ENCODE results near the gene SGTB. TPM values are rescaled to one million over a fixed set of nuclear protein-coding genes. Genes with fewer than 3 reads are reported as not detected.

The SGTB gene
- total RNA-seq, 1 donor, result 21.4 TPM

DNA sequence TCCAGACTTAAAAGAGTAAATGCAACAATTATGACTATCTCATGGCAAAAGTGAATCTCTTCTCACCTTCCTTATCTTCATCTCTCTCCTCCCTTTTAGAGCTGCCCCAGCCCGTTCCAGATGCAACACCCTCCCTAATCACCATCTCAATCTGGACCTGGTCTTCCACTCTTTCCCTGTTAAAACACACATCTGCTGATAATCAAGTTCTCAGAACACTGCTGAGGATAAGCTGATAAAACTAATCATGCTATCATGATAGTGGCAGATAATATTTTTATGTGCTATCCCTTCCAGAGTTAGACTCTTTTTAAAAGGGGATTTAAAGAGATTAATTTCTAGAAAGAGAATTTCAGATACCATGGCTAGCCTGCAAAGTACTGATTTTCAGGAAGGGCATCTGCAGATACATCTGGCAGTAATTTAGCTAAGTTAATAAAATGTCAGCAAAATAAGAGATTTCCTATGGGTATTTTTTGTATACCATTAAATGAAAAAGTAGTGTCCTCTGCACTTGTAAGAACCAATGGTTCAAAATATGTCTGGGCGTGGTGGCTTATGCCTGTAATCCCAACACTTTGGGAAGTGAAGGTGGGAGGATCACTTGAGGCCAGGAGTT lies 17.2 kb downstream of the SGTB start:
- no peaks in the 10 kb centered on the region for H3K79me2 ChIP-seq (ENCODE audit: insufficient read depth, low read length)
- no peaks in the 10 kb centered on the region for H3K9me3 ChIP-seq (ENCODE audit: low read depth, low read length)
- no peak for DNase-seq (ENCODE audit: insufficient read length, low spot score, missing footprints)
- H2AFZ ChIP-seq (ENCODE audit: low read length), result no peak overlapping the region
- peaks cover 21% of the 10 kb centered on the region for H3K36me3 ChIP-seq (ENCODE audit: insufficient read depth, low read length)
- H3K27ac ChIP-seq (ENCODE audit: low read depth, low read length), result no peak overlapping the region
- TF ChIP-seq, protein P1, sequence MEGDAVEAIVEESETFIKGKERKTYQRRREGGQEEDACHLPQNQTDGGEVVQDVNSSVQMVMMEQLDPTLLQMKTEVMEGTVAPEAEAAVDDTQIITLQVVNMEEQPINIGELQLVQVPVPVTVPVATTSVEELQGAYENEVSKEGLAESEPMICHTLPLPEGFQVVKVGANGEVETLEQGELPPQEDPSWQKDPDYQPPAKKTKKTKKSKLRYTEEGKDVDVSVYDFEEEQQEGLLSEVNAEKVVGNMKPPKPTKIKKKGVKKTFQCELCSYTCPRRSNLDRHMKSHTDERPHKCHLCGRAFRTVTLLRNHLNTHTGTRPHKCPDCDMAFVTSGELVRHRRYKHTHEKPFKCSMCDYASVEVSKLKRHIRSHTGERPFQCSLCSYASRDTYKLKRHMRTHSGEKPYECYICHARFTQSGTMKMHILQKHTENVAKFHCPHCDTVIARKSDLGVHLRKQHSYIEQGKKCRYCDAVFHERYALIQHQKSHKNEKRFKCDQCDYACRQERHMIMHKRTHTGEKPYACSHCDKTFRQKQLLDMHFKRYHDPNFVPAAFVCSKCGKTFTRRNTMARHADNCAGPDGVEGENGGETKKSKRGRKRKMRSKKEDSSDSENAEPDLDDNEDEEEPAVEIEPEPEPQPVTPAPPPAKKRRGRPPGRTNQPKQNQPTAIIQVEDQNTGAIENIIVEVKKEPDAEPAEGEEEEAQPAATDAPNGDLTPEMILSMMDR (IDR thresholded peaks at IDR 0.05; ENCODE audit: extremely low read depth, low read depth, low read length), result no peak
- no peaks in the 10 kb centered on the region for H4K20me1 ChIP-seq (ENCODE audit: insufficient read depth, low read length)
- no peak overlapping the region for H3K4me3 ChIP-seq (ENCODE audit: insufficient read depth, low read length)
- no peak overlapping the region for H3K4me2 ChIP-seq (ENCODE audit: insufficient read depth, low read length)
- H3K4me1 ChIP-seq (ENCODE audit: insufficient read depth, low read length), result no peaks in the 10 kb centered on the region
- no peaks in the 10 kb centered on the region for H3K27me3 ChIP-seq (ENCODE audit: insufficient read depth, low read length)

DNA sequence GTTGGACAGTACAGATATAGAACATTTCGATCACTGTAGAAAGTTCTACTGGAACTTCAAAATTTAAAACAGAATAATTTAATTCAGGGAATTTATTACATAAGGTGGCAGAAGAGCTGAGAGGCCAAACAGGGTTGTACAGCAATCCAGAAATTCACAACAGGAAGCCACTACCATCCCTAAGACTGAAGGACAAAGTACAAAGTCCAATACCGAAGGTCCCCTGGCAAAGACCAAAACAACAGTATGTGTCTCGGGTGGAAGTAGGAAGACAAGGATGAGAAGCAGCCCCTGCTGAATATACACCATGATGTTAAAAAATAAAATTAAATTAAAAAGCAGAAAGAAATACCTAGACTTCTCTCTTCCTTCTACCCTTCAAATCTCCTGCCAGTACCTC lies 19.9 kb downstream of the SGTB start:
- Histone ChIP-seq H3K4me2 (ENCODE audit: insufficient read depth, low read length) (no peak overlapping the region), H3K9me3 (ENCODE audit: low read depth, low read length) (no peaks in the 10 kb centered on the region), H2AFZ (ENCODE audit: low read length) (no peak overlapping the region), H3K4me3 (ENCODE audit: insufficient read depth, low read length) (no peak overlapping the region), H3K36me3 (ENCODE audit: insufficient read depth, low read length) (peaks cover 14% of the 10 kb centered on the region), H3K27me3 (ENCODE audit: insufficient read depth, low read length) (no peaks in the 10 kb centered on the region), H3K4me1 (ENCODE audit: insufficient read depth, low read length) (peaks cover 6% of the 10 kb centered on the region), H3K27ac (ENCODE audit: low read depth, low read length) (no peak overlapping the region), H4K20me1 (ENCODE audit: insufficient read depth, low read length) (no peaks in the 10 kb centered on the region), H3K79me2 (ENCODE audit: insufficient read depth, low read length) (no peaks in the 10 kb centered on the region)
- DNase-seq (ENCODE audit: insufficient read length, low spot score, missing footprints), result no peak
- TF ChIP-seq, protein P1 (IDR thresholded peaks at IDR 0.05; ENCODE audit: extremely low read depth, low read depth, low read length), result no peak

DNA sequence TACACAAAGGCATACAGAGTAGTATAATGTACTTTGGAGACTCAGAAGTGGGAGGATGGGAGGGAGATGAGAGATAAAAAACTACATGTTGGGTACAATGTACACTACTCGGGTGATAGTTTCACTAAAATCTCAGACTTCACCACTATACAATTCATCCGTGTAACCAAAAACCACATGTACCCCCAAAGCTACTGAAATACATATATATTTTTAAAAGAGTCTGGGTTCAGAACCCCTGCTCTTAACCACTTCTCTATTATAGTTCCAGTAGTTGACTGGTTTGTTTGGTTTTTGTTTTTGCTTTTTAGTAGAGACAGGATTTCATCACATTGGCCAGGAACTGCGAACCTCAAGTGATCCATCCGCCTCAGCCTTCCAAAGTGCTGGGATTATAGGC lies 22.6 kb downstream of the SGTB start:
- no peaks in the 10 kb centered on the region for H3K27me3 ChIP-seq (ENCODE audit: insufficient read depth, low read length)
- H3K9me3 ChIP-seq (ENCODE audit: low read depth, low read length), result no peaks in the 10 kb centered on the region
- H3K4me2 ChIP-seq (ENCODE audit: insufficient read depth, low read length), result no peak overlapping the region
- no peaks in the 10 kb centered on the region for H3K79me2 ChIP-seq (ENCODE audit: insufficient read depth, low read length)
- no peak overlapping the region for H3K4me3 ChIP-seq (ENCODE audit: insufficient read depth, low read length)
- H4K20me1 ChIP-seq (ENCODE audit: insufficient read depth, low read length), result no peaks in the 10 kb centered on the region
- peaks cover 8% of the 10 kb centered on the region for H3K36me3 ChIP-seq (ENCODE audit: insufficient read depth, low read length)
- TF ChIP-seq, protein P1 (IDR thresholded peaks at IDR 0.05; ENCODE audit: extremely low read depth, low read depth, low read length), result no peak
- H3K27ac ChIP-seq (ENCODE audit: low read depth, low read length), result no peak overlapping the region
- peaks cover 9% of the 10 kb centered on the region for H3K4me1 ChIP-seq (ENCODE audit: insufficient read depth, low read length)
- H2AFZ ChIP-seq (ENCODE audit: low read length), result no peak overlapping the region
- DNase-seq (ENCODE audit: insufficient read length, low spot score, missing footprints), result no peak

DNA sequence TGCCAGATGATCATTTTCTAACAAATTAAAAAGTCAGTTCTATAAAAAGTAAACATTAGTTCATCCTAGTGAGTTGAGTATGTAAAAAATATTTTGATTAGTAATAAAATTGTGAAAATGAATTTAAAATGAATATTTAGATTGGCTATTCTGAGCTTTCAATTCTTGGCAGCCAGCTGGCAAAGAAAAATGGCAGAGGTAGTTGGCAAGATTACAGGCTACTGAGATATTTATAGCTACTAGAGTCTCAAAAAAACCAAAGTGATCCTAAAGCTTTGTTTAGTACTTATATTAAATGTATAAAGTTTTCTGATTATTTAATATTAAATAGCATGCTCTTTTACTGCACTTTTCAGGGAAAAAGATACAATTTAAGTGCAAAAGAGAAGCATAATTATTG lies 25.0 kb downstream of the SGTB start:
- Histone ChIP-seq H3K4me1 (ENCODE audit: insufficient read depth, low read length) (peaks cover 9% of the 10 kb centered on the region), H4K20me1 (ENCODE audit: insufficient read depth, low read length) (no peaks in the 10 kb centered on the region), H3K79me2 (ENCODE audit: insufficient read depth, low read length) (no peaks in the 10 kb centered on the region), H2AFZ (ENCODE audit: low read length) (no peak overlapping the region), H3K27ac (ENCODE audit: low read depth, low read length) (no peak overlapping the region), H3K27me3 (ENCODE audit: insufficient read depth, low read length) (no peaks in the 10 kb centered on the region), H3K4me3 (ENCODE audit: insufficient read depth, low read length) (no peak overlapping the region), H3K36me3 (ENCODE audit: insufficient read depth, low read length) (peaks cover 3% of the 10 kb centered on the region), H3K4me2 (ENCODE audit: insufficient read depth, low read length) (no peak overlapping the region), H3K9me3 (ENCODE audit: low read depth, low read length) (no peaks in the 10 kb centered on the region)
- peak; percentile 19 for DNase-seq (ENCODE audit: insufficient read length, low spot score, missing footprints)
- TF ChIP-seq, protein P1 (IDR thresholded peaks at IDR 0.05; ENCODE audit: extremely low read depth, low read depth, low read length), result no peak
